Stimulated activated CD8-positive, alpha-beta memory T cell treated with anti-CD3 and anti-CD28 coated beads, Interleukin-12 subunit alpha, Interleukin-12 subunit beta, amount 100 ng/mL, for 4 hours (primary cell): Measurements from ENCODE around the gene OR52K2.
"Not testable (repeated sequence)": the region's sequence is repeated elsewhere in the genome, so short reads cannot be mapped to it uniquely, and the experiment has no call there.

Experiments used
- DNase-seq: peaks from one replicate; pipeline ENCODE4 v3.0.0-alpha.2; 2020; ENCODE audit warnings: low read depth

The OR52K2 gene

DNA sequence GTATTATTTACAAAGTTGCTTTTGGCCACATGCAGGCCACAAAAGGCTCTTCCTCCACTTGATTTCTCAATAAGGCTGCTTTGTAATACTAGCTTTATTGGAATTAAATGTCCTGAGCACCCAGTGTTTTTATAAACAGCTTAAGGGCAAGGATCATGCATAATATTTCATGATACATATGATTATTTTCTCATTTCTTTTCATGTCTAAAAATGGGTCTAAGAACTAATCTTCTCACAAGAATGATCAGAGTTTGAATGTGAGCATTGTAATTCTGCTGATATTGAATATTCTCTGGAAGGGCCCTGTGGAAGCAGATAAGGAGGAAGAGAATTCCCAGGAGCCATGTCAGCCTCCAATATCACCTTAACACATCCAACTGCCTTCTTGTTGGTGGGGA is at the start of gene OR52K2:
TSS of gene OR52K2 (plus strand) at position 301 of the 400 bp plus-strand sequence. CDS start at position 346, 45 bp downstream.
- no peak for DNase-seq

GRCh38 chr11:4406206-4406605 is 42.9 kb upstream of the OR52K2 start:
- not testable (repeated sequence) for DNase-seq

- DNase-seq: no peak
Observed at GRCh38 chr11:4416306-4416705, 32.8 kb upstream of the OR52K2 start.

- no peak for DNase-seq
Observed at GRCh38 chr11:4416816-4417215, 32.3 kb upstream of the OR52K2 start.

DNA sequence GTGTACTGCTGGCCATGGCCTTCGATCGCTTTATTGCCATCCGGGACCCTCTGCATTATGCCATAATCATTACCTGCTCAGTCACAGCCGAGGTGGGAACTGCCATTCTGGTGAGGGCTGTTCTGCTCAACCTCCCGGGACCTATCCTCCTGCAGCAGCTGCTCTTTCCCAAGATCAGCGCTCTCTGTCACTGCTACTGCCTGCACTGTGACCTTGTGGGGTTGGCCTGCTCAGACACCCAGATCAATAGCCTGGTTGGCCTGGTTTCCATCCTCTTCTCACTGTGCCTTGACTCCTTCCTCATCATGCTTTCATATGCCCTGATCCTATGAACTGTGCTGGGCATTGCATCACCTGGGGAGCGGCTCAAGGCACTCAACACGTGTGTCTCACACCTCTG is 30.7 kb upstream of the OR52K2 start:
- no peak for DNase-seq

- no peak for DNase-seq
Observed at GRCh38 chr11:4430051-4430450, 19.0 kb upstream of the OR52K2 start.

- DNase-seq: no peak
Observed at GRCh38 chr11:4433856-4434255, 15.2 kb upstream of the OR52K2 start.

DNA sequence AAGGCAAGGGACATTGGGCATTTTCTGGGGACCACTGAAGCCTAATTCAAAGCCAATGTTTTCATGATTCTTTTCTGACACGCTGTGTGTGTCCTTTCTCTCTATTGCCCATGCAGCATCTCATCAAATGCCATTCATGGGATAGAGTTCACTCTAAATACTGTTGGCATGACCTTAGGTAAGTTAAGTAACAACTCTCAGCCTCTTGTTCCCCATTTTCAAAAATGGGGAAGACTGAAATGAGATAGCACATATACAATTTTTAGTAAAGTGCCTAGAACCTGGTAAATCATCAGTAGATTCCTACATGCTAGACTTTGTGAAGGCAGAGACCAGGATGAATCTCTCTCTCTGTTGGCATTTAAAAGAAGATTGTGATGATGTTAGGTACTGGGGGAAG is 12.7 kb upstream of the OR52K2 start:
- no peak for DNase-seq

GRCh38 chr11:4441515-4441914 is 7.6 kb upstream of the OR52K2 start:
- DNase-seq: no peak

- no peak for DNase-seq
Observed at GRCh38 chr11:4443232-4443891, 5.7 kb upstream of the OR52K2 start.

DNA sequence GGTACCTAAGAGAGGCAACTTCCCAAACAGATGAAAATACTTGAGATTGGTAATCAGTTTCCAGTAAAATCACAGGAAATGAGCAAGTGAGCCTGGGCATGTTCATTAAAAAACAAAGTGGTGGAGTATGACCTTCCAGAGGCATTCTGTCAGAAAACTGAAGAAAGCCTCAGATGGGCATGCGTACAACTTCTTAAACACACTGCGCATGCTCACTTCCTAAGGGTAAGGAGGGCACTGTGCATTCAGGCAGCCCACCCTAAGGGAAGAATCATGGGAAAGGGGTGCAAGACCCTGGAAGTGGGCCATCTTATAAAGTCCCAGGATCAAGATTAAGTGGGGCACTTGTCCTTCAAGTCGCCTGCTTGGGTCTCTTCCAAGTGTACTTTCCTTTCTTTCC is 4.0 kb downstream of the OR52K2 start:
- no peak for DNase-seq

DNA sequence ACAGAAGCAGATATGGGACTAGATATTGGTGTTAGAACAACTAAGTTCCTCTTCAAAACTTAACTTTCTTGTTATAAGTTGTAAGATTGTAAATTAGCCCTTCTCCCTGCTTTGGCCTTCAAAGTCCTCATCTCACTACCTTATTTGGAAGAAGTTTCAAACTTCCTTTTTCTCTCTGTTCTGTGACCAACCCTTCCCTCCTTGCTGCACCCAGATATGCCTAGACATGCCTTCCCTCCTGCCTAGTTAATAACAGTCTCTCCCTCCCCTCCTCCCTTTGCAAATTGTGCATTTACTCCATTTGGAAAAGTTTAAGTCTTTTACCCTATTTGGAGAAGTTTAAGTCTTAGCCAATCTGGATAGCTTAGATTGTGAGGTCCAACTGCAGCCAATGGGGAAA is 4.9 kb downstream of the OR52K2 start:
- no peak for DNase-seq

GRCh38 chr11:4455419-4455818 is 6.3 kb downstream of the OR52K2 start:
- DNase-seq: no peak

- no peak for DNase-seq
Observed at GRCh38 chr11:4459500-4459899, 10.4 kb downstream of the OR52K2 start.

- DNase-seq: no peak
Observed at GRCh38 chr11:4460151-4460550, 11.1 kb downstream of the OR52K2 start.

DNA sequence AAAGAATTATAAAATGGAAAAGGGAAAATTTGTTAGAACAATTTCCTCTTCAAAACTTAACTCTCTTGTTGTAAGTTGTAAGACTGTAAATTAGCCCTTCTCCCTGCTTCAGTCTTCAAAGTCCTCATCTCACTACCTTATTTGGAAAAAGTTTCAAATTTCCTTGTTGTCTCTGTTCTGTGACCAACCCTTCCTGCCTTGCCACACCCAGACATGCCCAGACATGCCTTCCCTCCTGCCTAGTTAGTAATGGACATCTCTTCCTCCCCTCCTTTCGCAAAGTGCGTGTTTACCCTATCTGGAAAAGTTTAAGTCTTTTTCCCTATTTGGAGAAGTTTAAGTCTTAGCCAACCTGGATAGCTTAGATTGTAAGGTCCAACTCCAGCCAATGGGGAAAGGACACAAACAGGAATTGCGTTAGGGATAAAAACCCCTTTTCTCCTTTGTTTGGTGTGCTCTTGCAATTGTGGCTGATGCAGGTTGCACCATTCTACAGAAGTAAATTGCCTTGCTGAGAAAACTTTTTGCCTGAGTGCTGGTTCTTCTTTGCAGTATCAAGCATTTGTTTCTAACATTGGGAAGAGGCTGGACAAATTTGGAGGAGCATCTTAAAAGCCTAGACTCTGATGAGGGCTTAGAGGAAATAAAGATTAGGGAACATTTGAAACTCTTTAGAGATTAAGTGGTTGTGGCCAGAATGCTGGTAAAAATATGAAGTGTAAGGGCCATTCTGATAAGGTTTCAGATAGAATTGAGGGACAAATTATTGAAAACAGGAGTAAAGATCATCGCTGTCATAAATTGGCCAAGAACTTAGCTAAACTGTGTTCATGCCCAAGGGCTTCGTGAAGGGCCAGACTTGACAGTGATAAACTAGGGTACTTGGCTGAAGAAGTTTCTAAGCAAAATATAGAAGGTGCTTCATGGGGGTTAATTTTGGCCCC is 15.4 kb downstream of the OR52K2 start:
- no peak for DNase-seq

GRCh38 chr11:4465407-4465806 is 16.3 kb downstream of the OR52K2 start:
- DNase-seq: no peak

DNA sequence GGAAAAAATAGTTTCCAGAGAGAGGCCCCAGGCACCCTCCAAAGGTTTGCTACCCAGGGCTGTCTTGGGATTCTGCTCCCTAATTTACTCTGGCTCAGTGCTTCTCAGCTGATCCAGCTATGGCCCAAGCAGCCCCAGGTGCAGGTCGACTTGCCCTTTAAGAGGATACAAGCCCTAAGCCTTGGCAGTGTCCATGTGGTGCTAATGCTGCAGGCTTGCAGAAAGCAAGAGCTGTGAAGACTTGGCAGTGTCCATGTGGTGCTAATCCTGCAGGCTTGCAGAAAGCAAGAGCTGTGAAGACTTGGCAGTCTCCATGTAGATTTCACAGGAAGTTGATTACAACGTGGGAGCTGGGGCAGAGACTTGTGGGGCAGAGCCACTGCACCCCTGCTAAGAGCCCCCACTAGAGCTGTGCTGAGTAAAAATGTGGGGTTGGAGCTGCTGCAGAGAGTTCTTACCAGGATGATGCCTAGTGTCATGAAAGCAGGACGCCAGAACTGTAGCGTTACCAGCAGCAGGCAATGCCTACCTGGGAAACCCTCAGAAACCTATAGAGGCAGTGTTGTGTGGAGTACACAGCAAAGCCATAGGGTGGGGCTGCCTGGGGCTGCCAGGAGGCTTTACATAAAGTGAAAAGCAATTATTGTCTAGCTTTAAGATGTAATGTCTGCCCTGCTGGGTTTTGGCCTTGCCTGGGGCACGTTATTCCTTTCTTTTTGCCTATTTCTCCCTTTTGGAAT is 17.2 kb downstream of the OR52K2 start:
- DNase-seq: no peak

DNA sequence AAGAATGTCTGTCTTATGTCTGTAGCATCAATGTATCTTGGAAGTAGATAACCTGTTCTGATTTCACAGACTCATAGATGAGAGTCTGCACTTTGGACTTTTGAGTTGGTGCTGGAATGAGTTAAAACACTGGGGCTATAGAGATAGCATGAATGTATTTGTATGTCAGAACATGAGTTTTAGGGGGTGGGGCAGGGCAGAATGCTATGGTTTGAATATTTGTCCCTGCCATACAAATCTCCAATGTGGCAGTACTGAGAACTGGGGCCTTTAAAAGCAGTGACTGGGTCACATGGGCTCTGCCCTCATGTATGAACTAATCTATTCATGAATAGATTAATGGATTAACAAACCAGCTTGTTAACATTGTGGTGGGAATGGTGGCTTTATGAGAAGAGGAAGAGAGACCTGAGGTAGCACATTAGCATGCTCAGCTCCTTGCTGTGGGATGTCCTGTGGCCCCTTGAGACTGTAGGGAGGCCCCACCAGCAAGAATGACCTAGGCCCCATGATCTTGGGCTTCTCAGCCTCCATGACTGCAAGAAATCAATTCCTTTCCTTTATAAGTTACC is 17.9 kb downstream of the OR52K2 start:
- DNase-seq: no peak

GRCh38 chr11:4467811-4468606 is 18.9 kb downstream of the OR52K2 start:
- no peak for DNase-seq

GRCh38 chr11:4479644-4480043 is 30.5 kb downstream of the OR52K2 start:
- DNase-seq: no peak
